ENCODE data around the gene AMHR2.

GRCh38 chr12:53376747-53377146 is 46.9 kb upstream of the AMHR2 start:
- TF ChIP-seq CTCF (IDR thresholded peaks at IDR 0.05) = no peak
- TF ChIP-seq POLR2A (IDR thresholded peaks at IDR 0.05) = no peak
